HCT116 (cell line): ENCODE data around the gene FSD2. TPM values are rescaled to one million over a fixed set of nuclear protein-coding genes. Genes with fewer than 3 reads are reported as not detected.

Experiments used
- ATAC-seq: fragments of 200-7000 bp; cut with Tn5 transposase; 2 replicates; pipeline ENCODE4 v1.9.1; 2020; ENCODE audit warnings: mild to moderate bottlenecking, moderate library complexity
- BruUV-seq: library from RNA; stranded (reverse); fragments of 400-500 nt; replicated peaks from 2 replicates; lab custom pipeline; 2021; lab: Mats Ljungman, UMichigan
- CTCF ChIA-PET: fragments of 300-600 bp; sonication (Branson Sonifier 250); formaldehyde crosslinking; loops from one replicate; lab custom pipeline; 2021; ENCODE audit warnings: antibody characterized with exemption; lab: Charles Lee
- POLR2A ChIA-PET: fragments of 300-600, 350-600 bp; sonication (Branson Sonifier 250); formaldehyde crosslinking; loops from one replicate; lab custom pipeline; 2021; ENCODE audit warnings: antibody characterized with exemption; lab: Charles Lee
- RAD21 ChIA-PET, 2 experiments: fragments of 300-600 bp; sonication (Branson Sonifier 250); formaldehyde crosslinking; loops; one replicate each; lab custom pipeline; 2023; ENCODE audit warnings: low total read pairs in 2 of 2; ENCODE audit not compliant: uncharacterized antibody in 2 of 2, unreplicated experiment in 2 of 2, low non-redundant PET in 1 of 2; lab: Charles Lee
- DNase-seq: peaks from one replicate; pipeline ENCODE4 v3.0.0-alpha.2; 2010; ENCODE audit warnings: low read depth, low spot score
- H2AFZ ChIP-seq: fragments of 200-600 bp; shearing (Covaris generic), sonication (generic); 2 replicates; pipeline ENCODE4 v1.6.1; 2017; ENCODE audit warnings: low read depth, mixed run types, mixed read lengths, antibody characterized with exemption, low read length; ENCODE audit not compliant: poor library complexity, severe bottlenecking
- H3K27ac ChIP-seq: 2 replicates; pipeline ENCODE4 v1.5.1; 2012; ENCODE audit warnings: low read depth, low read length
- H3K27me3 ChIP-seq: fragments of 200-600 bp; sonication (generic); 2 replicates; pipeline ENCODE4 v1.6.1; 2016; ENCODE audit warnings: mixed run types, low read length, mixed read lengths; ENCODE audit not compliant: insufficient read depth
- H3K36me3 ChIP-seq, 2 experiments: fragments of 200-500 bp in 1 of 2; fragments of 200-600 bp in 1 of 2; sonication (Bioruptor generic) in 1 of 2; sonication (generic) in 1 of 2; 2 replicates each; pipeline versions ENCODE4 v1.5.1 to v1.6.1; 2014 to 2016; ENCODE audit warnings: low read length in 2 of 2, inconsistent platforms in 1 of 2, mixed read lengths in 1 of 2, mixed run types in 1 of 2; ENCODE audit not compliant: insufficient read depth in 2 of 2, control insufficient read depth in 1 of 2
- H3K4me1 ChIP-seq, 2 experiments: fragments of 200-600 bp in 1 of 2; sonication (generic) in 1 of 2; 2 replicates each; pipeline versions ENCODE4 v1.5.1 to v1.6.1; 2012 to 2017; ENCODE audit warnings: low read length in 2 of 2, inconsistent platforms in 1 of 2, mild to moderate bottlenecking in 1 of 2, mixed read lengths in 1 of 2, mixed run types in 1 of 2, moderate library complexity in 1 of 2; ENCODE audit not compliant: insufficient read depth in 2 of 2, control insufficient read depth in 1 of 2
- H3K4me2 ChIP-seq: fragments of 200-600 bp; sonication (generic); 2 replicates; pipeline ENCODE4 v1.6.1; 2017; ENCODE audit warnings: mixed run types, low read length, mixed read lengths
- H3K4me3 ChIP-seq, 2 experiments: fragments of 200-600 bp in 1 of 2; sonication (generic) in 1 of 2; replicated peaks in 1 of 2; 2 replicates each; pipeline ENCODE4 v1.5.1; 2011 to 2016; ENCODE audit warnings: low read length in 2 of 2, control low read depth in 1 of 2, low read depth in 1 of 2, mild to moderate bottlenecking in 1 of 2, mixed read lengths in 1 of 2, mixed run types in 1 of 2
- H3K79me2 ChIP-seq: fragments of 200-600 bp; sonication (generic); 2 replicates; pipeline ENCODE4 v1.6.1; 2017; ENCODE audit warnings: mild to moderate bottlenecking, mixed run types, low read length, moderate library complexity, mixed read lengths; ENCODE audit not compliant: insufficient read depth
- H3K9ac ChIP-seq: fragments of 200-600 bp; sonication (generic); 2 replicates; pipeline ENCODE4 v1.6.1; 2016; ENCODE audit warnings: low read length, mixed read lengths
- H3K9me2 ChIP-seq: fragments of 200-600 bp; sonication (generic), shearing (Covaris generic); 2 replicates; pipeline ENCODE4 v1.6.1; 2017; ENCODE audit warnings: mixed run types, mild to moderate bottlenecking, moderate library complexity; ENCODE audit not compliant: insufficient read depth
- H3K9me3 ChIP-seq, 2 experiments: fragments of 200-500 bp in 1 of 2; fragments of 200-600 bp in 1 of 2; sonication (Bioruptor generic) in 1 of 2; sonication (generic) in 1 of 2; 2 replicates each; pipeline ENCODE4 v1.6.1; 2014 to 2017; ENCODE audit warnings: low read length in 2 of 2, mixed read lengths in 2 of 2, inconsistent platforms in 1 of 2, low read depth in 1 of 2, mild to moderate bottlenecking in 1 of 2, mixed run types in 1 of 2, moderate library complexity in 1 of 2; ENCODE audit not compliant: control insufficient read depth in 1 of 2, insufficient read depth in 1 of 2
- H4K20me1 ChIP-seq: fragments of 200-600 bp; sonication (generic), shearing (Covaris generic); 2 replicates; pipeline ENCODE4 v1.6.1; 2017; ENCODE audit warnings: mixed run types, mild to moderate bottlenecking, moderate library complexity; ENCODE audit not compliant: insufficient read depth
- CBX3 ChIP-seq: IDR thresholded peaks from 2 replicates; pipeline ENCODE4 v1.6.1; 2012; ENCODE audit warnings: low read depth
- CEBPB ChIP-seq: IDR thresholded peaks from 2 replicates; pipeline ENCODE4 v1.6.1; 2012; ENCODE audit warnings: low read depth
- CTCF ChIP-seq, 3 experiments: fragments of 200-600 bp in 1 of 3; sonication (generic) in 1 of 3; IDR thresholded peaks in 2 of 3; conservative IDR thresholded peaks in 1 of 3; 2 replicates each; pipeline ENCODE4 v1.5.1; 2012 to 2017; ENCODE audit warnings: low read depth in 2 of 3, low read length in 2 of 3, antibody characterized with exemption in 1 of 3, borderline replicate concordance in 1 of 3, control low read depth in 1 of 3, mild to moderate bottlenecking in 1 of 3, mixed read lengths in 1 of 3, mixed run types in 1 of 3, moderate library complexity in 1 of 3; ENCODE audit not compliant: insufficient read depth in 1 of 3
- EGR1 ChIP-seq: IDR thresholded peaks from 2 replicates; pipeline ENCODE4 v1.6.1; 2012; ENCODE audit warnings: low read depth
- EZH2phosphoT487 ChIP-seq: fragments of 200-600 bp; IDR thresholded peaks from 2 replicates; pipeline ENCODE4 v1.6.1; 2018; ENCODE audit warnings: antibody characterized with exemption, borderline replicate concordance
- JUND ChIP-seq: IDR thresholded peaks from 2 replicates; pipeline ENCODE4 v1.6.1; 2012
- MAX ChIP-seq: IDR thresholded peaks from 2 replicates; pipeline ENCODE4 v1.6.1; 2012
- POLR2AphosphoS5 ChIP-seq: IDR thresholded peaks from 2 replicates; pipeline ENCODE4 v1.6.1; 2011; ENCODE audit warnings: mild to moderate bottlenecking, low read depth, low read length, moderate library complexity
- RAD21 ChIP-seq: IDR thresholded peaks from 2 replicates; pipeline ENCODE4 v1.6.1; 2012; ENCODE audit warnings: low read depth, mild to moderate bottlenecking
- REST ChIP-seq: IDR thresholded peaks from 2 replicates; pipeline ENCODE4 v1.6.1; 2012; ENCODE audit warnings: low read depth
- SIN3A ChIP-seq: IDR thresholded peaks from 2 replicates; pipeline ENCODE4 v1.6.1; 2012; ENCODE audit warnings: low read depth
- SP1 ChIP-seq: IDR thresholded peaks from 2 replicates; pipeline ENCODE4 v1.6.1; 2012; ENCODE audit warnings: low read depth
- YY1 ChIP-seq: IDR thresholded peaks from 2 replicates; pipeline ENCODE4 v1.6.1; 2011; ENCODE audit warnings: low read length, low read depth, moderate library complexity, mild to moderate bottlenecking; ENCODE audit not compliant: insufficient replicate concordance; ENCODE audit errors: extremely low read depth
- ZBTB33 ChIP-seq: IDR thresholded peaks from 2 replicates; pipeline ENCODE4 v1.6.1; 2011; ENCODE audit warnings: mild to moderate bottlenecking, low read length, moderate library complexity; ENCODE audit not compliant: insufficient replicate concordance; ENCODE audit errors: extremely low read depth
- ZFX ChIP-seq: fragments of 450-650 bp; IDR thresholded peaks from 2 replicates; pipeline ENCODE4 v1.6.1; 2017
- intact Hi-C: fragments of 100-400 bp; cut with micrococcal nuclease; formaldehyde crosslinking; loops from 2 replicates; pipeline ENCODE4 v1.10.0; 2022
- total RNA-seq: library from RNA; stranded (reverse); gene quantifications from one replicate; pipeline ENCODE4 v1.2.1, GENCODE V29; 2021; ENCODE audit not compliant: unreplicated experiment

FSD2 gene
- total RNA-seq, 1 experiment from 2014 or later: not detected

GRCh38 chr15:82749951-82750830 is 55.7 kb downstream of the FSD2 start:
- peak; percentile 85 for ATAC-seq

More at GRCh38 chr15:82749951-82750830, 55.7 kb downstream of the FSD2 start:
- Histone ChIP-seq H3K9ac (peak overlapping the region; percentile 76), H3K79me2 (peaks cover 55% of the 10 kb centered on the region), H3K4me3 (peak overlapping the region; percentile 72 to 74), H3K36me3 (peaks cover 13 to 18% of the 10 kb centered on the region in 2 experiments), H3K9me3 (no peaks in the 10 kb centered on the region), H3K9me2 (no peaks in the 10 kb centered on the region), H4K20me1 (peaks cover 6% of the 10 kb centered on the region; the same call in 1 of the 2 replicates), H3K27ac (peak overlapping the region; percentile 69), H2AFZ (peak overlapping the region; percentile 9), H3K4me2 (peak overlapping the region; percentile 95), H3K4me1 (peaks cover 12 to 22% of the 10 kb centered on the region in 2 experiments), H3K27me3 (no peaks in the 10 kb centered on the region)
- ChIA-PET CTCF (interaction anchor here (1.1 kb wide), 1 partner anchor 219 kb away, joined by 5 read pairs; no protein-coding TSS in a partner anchor), RAD21 (interaction anchor here in 1 of 2 experiments (1.4 kb wide), 1 partner anchor 210 kb away, joined by 4 read pairs; the partner anchor contains the start of gene RPS17), POLR2A (interaction anchor here (0.6 to 2.3 kb wide), 15 partner anchors 10 to 355 kb away, joined by 3 to 15 read pairs (median 3); partner anchors contain the start of gene RPS17)
- no peak for TF ChIP-seq RAD21
- TF ChIP-seq YY1: peak; percentile 48
- peak; percentile 95 for TF ChIP-seq MAX
- peak; percentile 90 for TF ChIP-seq SIN3A
- no peak for TF ChIP-seq EZH2phosphoT487
- TF ChIP-seq POLR2AphosphoS5: peak; percentile 96
- no peak; the same call in 1 of the 2 replicates for TF ChIP-seq CBX3
- no peak for TF ChIP-seq CEBPB
- no peak for TF ChIP-seq CTCF (IDR thresholded peaks at IDR 0.05 in 2 of 3, conservative IDR thresholded peaks at IDR 0.05 in 1 of 3; ENCODE audit: borderline replicate concordance in 1 of 3, insufficient read depth in 1 of 3, low read depth in 2 of 3, low read length in 2 of 3)
- TF ChIP-seq ZBTB33: no peak
- no peak; the same call in 1 of the 2 replicates for TF ChIP-seq JUND
- peak; percentile 31; the same call in 1 of the 2 replicates for TF ChIP-seq SP1
- no peak for TF ChIP-seq REST
- peak; percentile 88 for TF ChIP-seq ZFX
- TF ChIP-seq EGR1: no peak
- DNase-seq: peak; percentile 90
- BruUV-seq: TSS peak; percentile 96
- intact Hi-C loops: loop anchor here (1.0 to 5.0 kb wide), 5 partner anchors 57 to 312 kb away; partner anchors contain the start of genes C15orf40, FSD2, RAMAC and RPS17
